GM19099 (cell line): Measurements from ENCODE around the gene PDIA2.

Experiments
- POLR2A ChIP-seq: IDR thresholded peaks from 3 replicates; pipeline ENCODE4 v1.6.1; 2011; ENCODE audit warnings: low read depth; ENCODE audit not compliant: insufficient read length; ENCODE audit errors: extremely low read depth

Gene PDIA2

GRCh38 chr16:259814-260253 lies 23.1 kb upstream of the PDIA2 start:
- TF ChIP-seq POLR2A, result no peak

DNA sequence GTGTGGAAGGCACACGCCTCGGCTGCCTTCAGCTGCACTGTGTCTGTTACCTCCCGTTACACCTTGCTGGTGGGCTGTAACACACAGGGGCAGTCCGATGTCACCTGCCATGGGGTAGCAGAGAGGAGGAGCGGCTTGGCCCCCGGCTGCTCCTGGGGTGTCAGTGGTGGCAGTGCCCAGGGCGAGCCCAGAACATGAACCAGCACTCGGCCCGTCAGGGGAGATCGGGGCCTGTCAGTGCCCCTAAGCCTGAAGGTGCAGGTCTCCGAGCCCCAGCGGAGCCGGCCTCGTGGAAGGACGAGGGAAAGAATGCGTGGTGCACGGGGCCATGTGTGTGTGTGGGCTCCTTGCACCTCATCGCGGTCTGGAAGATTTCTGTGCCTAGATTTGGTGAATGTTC lies 22.6 kb upstream of the PDIA2 start:
- no peak for TF ChIP-seq POLR2A

DNA sequence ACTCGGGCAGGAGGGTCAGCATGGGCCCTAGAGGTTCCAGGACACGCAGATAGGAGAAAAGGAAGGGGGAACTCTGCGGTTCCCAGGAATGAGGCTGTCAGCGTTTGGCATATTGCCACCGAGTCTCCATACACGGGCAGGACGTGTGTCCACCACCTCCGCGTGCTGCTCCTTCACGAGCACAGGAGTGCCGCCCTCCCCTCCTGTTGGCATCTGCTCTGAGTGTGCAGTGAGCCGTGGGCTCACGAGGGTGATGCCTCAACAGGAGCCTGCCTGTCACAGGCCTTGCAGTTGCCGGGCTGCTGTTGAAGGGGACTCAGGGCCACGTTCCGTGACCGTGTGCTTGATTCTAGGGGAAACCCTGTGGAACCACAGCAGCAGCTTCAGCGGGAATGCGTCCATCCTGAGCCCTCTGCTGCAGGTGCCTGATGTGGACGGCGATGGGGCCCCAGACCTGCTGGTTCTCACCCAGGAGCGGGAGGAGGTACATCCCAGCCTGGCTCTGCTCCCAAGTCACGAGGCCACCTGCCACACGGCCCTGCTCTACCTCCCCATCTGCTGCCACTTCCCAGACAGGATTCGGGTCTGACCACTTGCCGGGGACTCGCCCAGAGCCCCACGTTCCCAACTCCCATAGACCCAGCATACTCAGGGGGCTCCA lies 21.8 kb upstream of the PDIA2 start:
- no peak for TF ChIP-seq POLR2A

GRCh38 chr16:262121-262745 lies 20.7 kb upstream of the PDIA2 start:
- no peak for TF ChIP-seq POLR2A

- no peak for TF ChIP-seq POLR2A
Measured at GRCh38 chr16:263182-263774, 19.7 kb upstream of the PDIA2 start.

- no peak for TF ChIP-seq POLR2A
Measured at GRCh38 chr16:263944-264343, 19.0 kb upstream of the PDIA2 start.

- no peak for TF ChIP-seq POLR2A
Measured at GRCh38 chr16:264440-264951, 18.5 kb upstream of the PDIA2 start.

GRCh38 chr16:265002-265529 lies 17.9 kb upstream of the PDIA2 start:
- TF ChIP-seq POLR2A, result no peak

DNA sequence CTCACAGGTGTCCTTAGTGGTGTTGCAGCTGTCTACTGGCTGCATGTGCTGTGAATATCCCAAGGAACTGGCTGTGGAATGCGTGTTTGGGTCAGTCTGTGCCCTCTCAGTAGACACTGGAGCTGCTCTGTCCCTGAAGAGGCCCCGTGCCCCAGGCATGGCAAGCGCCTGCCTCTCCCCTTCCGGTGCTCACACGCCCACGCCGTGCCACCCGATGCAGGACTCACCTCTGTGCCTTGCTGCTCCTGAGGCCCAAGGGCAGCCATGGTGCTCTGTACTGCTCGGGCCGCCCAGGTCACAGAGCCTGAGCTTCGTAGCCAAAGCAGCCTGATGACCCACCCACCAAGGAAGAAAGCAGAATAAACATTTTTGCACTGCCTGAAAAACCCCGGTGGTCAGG lies 17.3 kb upstream of the PDIA2 start:
- no peak for TF ChIP-seq POLR2A

- no peak for TF ChIP-seq POLR2A
Measured at GRCh38 chr16:266258-267164, 16.5 kb upstream of the PDIA2 start.

DNA sequence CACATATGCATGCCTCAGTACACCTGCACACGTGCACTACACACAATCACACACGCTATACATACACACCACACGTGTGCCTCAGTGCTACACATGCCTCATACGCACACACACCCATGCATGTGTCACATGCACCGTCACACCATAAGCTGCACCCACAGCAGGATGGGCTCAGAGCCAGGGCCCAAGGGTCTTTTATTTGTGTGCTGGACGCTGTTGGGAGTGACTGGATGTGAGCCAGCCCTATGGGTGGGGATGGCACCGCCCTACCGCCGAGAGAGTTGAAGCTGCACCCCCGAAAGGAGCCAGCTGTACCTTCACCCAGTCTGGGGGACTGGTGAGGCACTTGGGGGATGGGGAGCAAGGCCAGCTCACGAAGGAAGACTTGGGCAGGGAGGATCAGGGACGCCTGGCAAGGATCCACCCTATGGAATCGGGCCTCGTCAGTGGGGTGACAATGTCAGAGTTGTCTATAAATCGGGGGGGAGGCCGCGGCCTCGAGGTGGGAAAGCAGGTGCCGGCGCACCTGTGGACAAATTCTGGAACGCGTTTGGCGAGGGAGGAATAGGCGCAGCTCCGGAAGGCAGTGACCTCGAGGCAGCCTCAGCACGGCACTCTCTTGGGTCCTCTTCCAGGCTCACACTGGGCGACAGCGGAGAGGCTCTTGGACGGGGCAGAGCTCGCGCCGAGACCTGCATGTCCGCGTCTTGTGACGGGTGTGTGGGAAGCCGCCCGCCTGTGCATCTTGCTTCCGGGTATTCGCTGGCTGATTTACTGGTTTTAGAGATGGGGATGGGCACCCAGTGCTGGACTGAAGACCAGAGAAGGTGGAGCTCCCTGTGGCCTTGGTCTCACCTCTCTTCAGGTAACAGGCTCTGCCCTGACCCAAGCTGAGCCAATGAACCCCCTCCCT lies 14.6 kb upstream of the PDIA2 start:
- no peak for TF ChIP-seq POLR2A

- no peak for TF ChIP-seq POLR2A
Measured at GRCh38 chr16:269061-269796, 13.7 kb upstream of the PDIA2 start.
